K562 (cell line): Measurements from ENCODE around the gene HYAL3. TPM values are rescaled to one million over a fixed set of nuclear protein-coding genes. Genes with fewer than 3 reads are reported as not detected.

ENCODE experiments used
- ADNP ChIP-seq: fragments of 200-800 bp; sonication (Bioruptor generic); IDR thresholded peaks from 2 replicates; pipeline ENCODE4 v1.6.1; 2016; ENCODE audit warnings: missing genetic modification characterization, missing compliant biosample characterization
- ATF6 ChIP-seq: sonication (generic); formaldehyde crosslinking; IDR thresholded peaks from 2 replicates; pipeline ENCODE4 v1.4.0; 2020; ENCODE audit warnings: mild to moderate bottlenecking, missing genetic modification reagents
- BCOR ChIP-seq: fragments of 450-650 bp; IDR thresholded peaks from 2 replicates; pipeline ENCODE4 v1.6.1; 2016
- CREB5 ChIP-seq: fragments of 250-450 bp; sonication (Bioruptor Pico); IDR thresholded peaks from 2 replicates; pipeline ENCODE4 v1.5.0; 2020; ENCODE audit warnings: mild to moderate bottlenecking
- EP300 ChIP-seq: IDR thresholded peaks from 2 replicates; pipeline ENCODE4 v1.6.1; 2012; ENCODE audit warnings: low read length, improper control_type of control experiment
- HNRNPLL ChIP-seq: fragments of 200-400 bp; formaldehyde crosslinking; IDR thresholded peaks from 2 replicates; pipeline ENCODE4 v1.6.1; 2017; ENCODE audit warnings: low read length, low read depth, mild to moderate bottlenecking; ENCODE audit not compliant: poor library complexity, severe bottlenecking
- MTA2 ChIP-seq: fragments of 450-650 bp; IDR thresholded peaks from 2 replicates; pipeline ENCODE4 v1.6.1; 2016; ENCODE audit warnings: low read depth
- NCOA6 ChIP-seq: fragments of 450-650 bp; IDR thresholded peaks from 2 replicates; pipeline ENCODE4 v1.6.1; 2017; ENCODE audit warnings: mild to moderate bottlenecking
- NFATC3 ChIP-seq: fragments of 450-650 bp; IDR thresholded peaks from 2 replicates; pipeline ENCODE4 v1.6.1; 2017; ENCODE audit warnings: mild to moderate bottlenecking
- PTBP1 ChIP-seq: fragments of 200-400 bp; formaldehyde crosslinking; IDR thresholded peaks from 2 replicates; pipeline ENCODE4 v1.6.1; 2017; ENCODE audit warnings: low read depth, low read length
- RHOXF2B ChIP-seq: fragments of 250-450 bp; sonication (Bioruptor Pico); conservative IDR thresholded peaks from 2 replicates; pipeline ENCODE4 v1.5.1; 2021
- SLC30A9 ChIP-seq: fragments of 250-450 bp; sonication (Bioruptor Pico); IDR thresholded peaks from 2 replicates; pipeline ENCODE4 v1.8.0; 2022; ENCODE audit warnings: mild to moderate bottlenecking, moderate library complexity
- ZBTB34 ChIP-seq: fragments of 250-450 bp; sonication (Bioruptor Pico); IDR thresholded peaks from 2 replicates; pipeline ENCODE4 v1.8.0; 2021; ENCODE audit warnings: mild to moderate bottlenecking, moderate library complexity
- ZKSCAN3 ChIP-seq: fragments of 250-450 bp; sonication (Bioruptor Pico); IDR thresholded peaks from 2 replicates; pipeline ENCODE4 v1.4.0; 2020
- ZMIZ1 ChIP-seq, 2 experiments: fragments of 150-350 bp in 1 of 2; IDR thresholded peaks; 2 replicates each; pipeline ENCODE4 v1.6.1; 2012 to 2016; ENCODE audit warnings: low read depth in 2 of 2, low read length in 2 of 2, mild to moderate bottlenecking in 1 of 2, moderate library complexity in 1 of 2
- ZNF518B ChIP-seq: fragments of 250-450 bp; sonication (Bioruptor Pico); IDR thresholded peaks from 2 replicates; pipeline ENCODE4 v1.5.0; 2021; ENCODE audit warnings: mild to moderate bottlenecking, moderate library complexity
- ZNF586 ChIP-seq: fragments of 450-650 bp; formaldehyde crosslinking; conservative IDR thresholded peaks from 2 replicates; pipeline ENCODE4 v1.4.0; 2020; ENCODE audit warnings: mild to moderate bottlenecking, moderate library complexity
- polyA plus RNA-seq, 8 experiments: library from polyadenylated mRNA; depleted of rRNA in 4 of 8; stranded (reverse) in 5 of 8; unstranded in 3 of 8; fragments of >200 nt; fragmentation: Nextera tagmentation in 2 of 8; fragmentation: Illumina TruSeq in 1 of 8; extraction: Ambion mirVana in 2 of 8; extraction: Trizol in 1 of 8; gene quantifications; 2 replicates each; pipeline versions ENCODE4 v1.2.1 to v1.2.3, GENCODE V29; 2011 to 2014; ENCODE audit warnings: inconsistent platforms in 1 of 8, missing spikeins in 1 of 8
- total RNA-seq, 7 experiments: library from RNA; depleted of rRNA in 6 of 7; stranded (reverse); fragments of >200 nt in 6 of 7; fragmentation: Illumina TruSeq in 2 of 7; extraction: Trizol in 2 of 7; gene quantifications; 2 replicates each; pipeline versions ENCODE4 v1.2.1 to v1.2.3, GENCODE V29; 2011 to 2021; ENCODE audit warnings: low replicate concordance in 1 of 7

The HYAL3 gene
- total and polyA plus RNA-seq, 9 of the 15 experiments (the other 6 are each of a cell fraction or from before 2014, with no cell fraction given), result 0.38 to 9.1 (median 6.8) TPM

- no peak for TF ChIP-seq ZNF518B (CRISPR knock-in tag)
- TF ChIP-seq NFATC3, result no peak
- TF ChIP-seq MTA2, result no peak
- no peak for TF ChIP-seq CREB5 (CRISPR knock-in tag)
- TF ChIP-seq EP300, result no peak
- TF ChIP-seq SLC30A9 (CRISPR knock-in tag), result no peak
- TF ChIP-seq HNRNPLL, result no peak
- TF ChIP-seq ADNP (tag), result no peak
- TF ChIP-seq ZNF586 (CRISPR knock-in tag), result no peak
- no peak for TF ChIP-seq ATF6
- TF ChIP-seq BCOR, result no peak
- no peak for TF ChIP-seq PTBP1
- TF ChIP-seq ZKSCAN3 (CRISPR knock-in tag), result no peak
- TF ChIP-seq ZMIZ1 (IDR thresholded peaks at IDR 0.05; ENCODE audit: low read depth in 2 of 2, low read length in 2 of 2), result no peak
- no peak for TF ChIP-seq NCOA6
- TF ChIP-seq ZBTB34 (CRISPR knock-in tag), result no peak
- no peak for TF ChIP-seq RHOXF2B (CRISPR knock-in tag)
Measured at GRCh38 chr3:50324351-50325112, 25.3 kb upstream of the HYAL3 start (continued).
